Thyroid gland (tissue), 4 donors: ENCODE measurements around the gene COX11. TPM values are rescaled to one million over a fixed set of nuclear protein-coding genes. Genes with fewer than 3 reads are reported as not detected.

Source experiments
- DNase-seq, 2 donors: peaks; one replicate each; pipeline ENCODE4 v3.0.0-alpha.2; 2019
- H3K27ac ChIP-seq, 3 donors: fragments of 200-600 bp; sonication (generic); 1 replicate in 2 of 3; 2 replicates in 1 of 3; pipeline ENCODE4 v1.5.1; 2016 to 2019; ENCODE audit warnings: mild to moderate bottlenecking in 1 of 3, moderate library complexity in 1 of 3
- H3K27me3 ChIP-seq: fragments of 200-600 bp; sonication (generic); one replicate; pipeline ENCODE4 v1.5.1; 2019
- H3K36me3 ChIP-seq, 2 donors: fragments of 200-600 bp; sonication (generic); one replicate each; pipeline ENCODE4 v1.5.1; 2016 to 2019
- H3K4me1 ChIP-seq, 2 donors: fragments of 200-600 bp; sonication (generic); one replicate each; pipeline ENCODE4 v1.5.1; 2017 to 2019
- H3K4me3 ChIP-seq, 3 donors: fragments of 200-600 bp; sonication (generic); replicated peaks in 1 of 3; 1 replicate in 2 of 3; 2 replicates in 1 of 3; pipeline ENCODE4 v1.5.1; 2016; ENCODE audit warnings: mild to moderate bottlenecking in 1 of 3
- H3K9me3 ChIP-seq: fragments of 200-600 bp; sonication (generic); one replicate; pipeline ENCODE4 v1.5.1; 2017
- POLR2A ChIP-seq, 2 donors: fragments of 450-650 bp; IDR thresholded peaks; one replicate each; pipeline ENCODE4 v1.6.1; 2017; ENCODE audit warnings: antibody characterized with exemption in 2 of 2, mild to moderate bottlenecking in 2 of 2, moderate library complexity in 1 of 2
- WGBS, 2 donors: methylation state at CpG; one replicate each; pipeline ENCODE4 v1.1.5; 2017; 5-methylcytosine and 5-hydroxymethylcytosine counted together
- intact Hi-C: fragments of 100-400 bp; cut with DNase I; formaldehyde crosslinking; loops from one replicate; pipeline ENCODE4 v1.15.1; 2023
- total RNA-seq, 4 donors: library from RNA; depleted of rRNA; stranded (reverse); fragments of >200 nt; gene quantifications; one replicate each; pipeline ENCODE4 v1.2.3, GENCODE V29; 2016
- TF ChIP-seq, protein P1 (sequence below), 6 experiments: fragments of 200-600 bp in 3 of 6; fragments of 450-650 bp in 3 of 6; sonication (generic) in 3 of 6; IDR thresholded peaks; one replicate each; pipeline ENCODE4 v1.5.1; 2016 to 2019; ENCODE audit warnings: antibody characterized with exemption in 6 of 6, mild to moderate bottlenecking in 2 of 6, inconsistent platforms in 1 of 6, moderate library complexity in 1 of 6

COX11 gene
- total RNA-seq, 4 donors from 2014 or later: 51.5 to 75.3 (median 66.0) TPM

DNA sequence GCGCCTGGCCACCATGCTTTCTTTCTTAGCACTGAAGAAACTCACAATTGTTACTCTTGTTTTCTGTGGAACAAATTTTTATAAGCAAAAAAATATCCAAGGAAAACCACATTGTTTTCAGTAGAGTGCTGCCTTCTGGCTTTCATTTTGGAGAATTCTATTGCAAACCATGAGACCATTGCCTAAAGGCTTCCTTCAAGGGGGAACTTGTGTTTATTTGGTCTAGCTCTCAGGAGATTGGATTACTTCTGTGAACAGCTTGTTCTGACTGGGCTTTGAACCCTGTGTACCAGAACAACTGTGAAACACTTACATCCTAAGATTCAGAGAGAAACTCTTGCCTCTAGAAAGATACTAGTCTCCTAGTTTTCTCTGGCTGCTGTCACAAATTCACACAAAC is 35.7 kb downstream of the COX11 start:
- H3K27ac ChIP-seq: no peak overlapping the region
- no peaks in the 10 kb centered on the region for H3K9me3 ChIP-seq
- intact Hi-C loops: no loop called here
- TF ChIP-seq, protein P1, sequence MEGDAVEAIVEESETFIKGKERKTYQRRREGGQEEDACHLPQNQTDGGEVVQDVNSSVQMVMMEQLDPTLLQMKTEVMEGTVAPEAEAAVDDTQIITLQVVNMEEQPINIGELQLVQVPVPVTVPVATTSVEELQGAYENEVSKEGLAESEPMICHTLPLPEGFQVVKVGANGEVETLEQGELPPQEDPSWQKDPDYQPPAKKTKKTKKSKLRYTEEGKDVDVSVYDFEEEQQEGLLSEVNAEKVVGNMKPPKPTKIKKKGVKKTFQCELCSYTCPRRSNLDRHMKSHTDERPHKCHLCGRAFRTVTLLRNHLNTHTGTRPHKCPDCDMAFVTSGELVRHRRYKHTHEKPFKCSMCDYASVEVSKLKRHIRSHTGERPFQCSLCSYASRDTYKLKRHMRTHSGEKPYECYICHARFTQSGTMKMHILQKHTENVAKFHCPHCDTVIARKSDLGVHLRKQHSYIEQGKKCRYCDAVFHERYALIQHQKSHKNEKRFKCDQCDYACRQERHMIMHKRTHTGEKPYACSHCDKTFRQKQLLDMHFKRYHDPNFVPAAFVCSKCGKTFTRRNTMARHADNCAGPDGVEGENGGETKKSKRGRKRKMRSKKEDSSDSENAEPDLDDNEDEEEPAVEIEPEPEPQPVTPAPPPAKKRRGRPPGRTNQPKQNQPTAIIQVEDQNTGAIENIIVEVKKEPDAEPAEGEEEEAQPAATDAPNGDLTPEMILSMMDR (IDR thresholded peaks at IDR 0.05): no peak
- no peak for TF ChIP-seq POLR2A (IDR thresholded peaks at IDR 0.05)
- H3K27me3 ChIP-seq: no peaks in the 10 kb centered on the region
- no peak for DNase-seq
- H3K36me3 ChIP-seq: peaks cover 11 to 35% of the 10 kb centered on the region in 2 donors
- WGBS, 2 donors: 93 to 100% methylated on average over 1 of the region's 1 CpG
- no peak overlapping the region for H3K4me3 ChIP-seq
- H3K4me1 ChIP-seq: no peaks in the 10 kb centered on the region

DNA sequence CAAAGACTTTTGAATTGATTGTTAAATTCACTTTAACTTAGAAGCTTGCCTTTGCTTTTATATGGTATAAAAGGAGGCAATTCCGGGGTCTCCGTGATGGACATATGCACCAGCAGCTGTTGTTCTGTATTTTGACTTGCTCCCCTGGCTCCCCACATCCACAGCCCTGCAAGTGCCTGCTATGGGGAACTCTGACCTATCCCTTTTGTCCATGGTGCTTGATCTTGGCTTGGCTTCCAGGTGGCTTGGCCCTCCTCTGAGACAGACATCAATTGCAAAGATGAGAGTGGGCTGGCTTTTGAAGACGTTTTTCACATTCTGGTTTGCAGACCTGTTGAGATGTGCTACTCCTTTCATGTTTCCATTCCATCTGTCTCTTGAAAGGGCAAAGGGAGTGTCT is 40.9 kb downstream of the COX11 start:
- Histone ChIP-seq H3K27ac (no peak overlapping the region), H3K27me3 (no peaks in the 10 kb centered on the region), H3K4me1 (no peaks in the 10 kb centered on the region), H3K4me3 (no peak overlapping the region), H3K36me3 (peaks cover 6 to 11% of the 10 kb centered on the region in 2 donors), H3K9me3 (no peaks in the 10 kb centered on the region)
- 63 to 71% methylated on average over 3 of the region's 3 CpGs for WGBS, 2 donors
- TF ChIP-seq, protein P1 (IDR thresholded peaks at IDR 0.05): no peak
- TF ChIP-seq POLR2A (IDR thresholded peaks at IDR 0.05): no peak
- DNase-seq: no peak
- intact Hi-C loops: no loop called here

DNA sequence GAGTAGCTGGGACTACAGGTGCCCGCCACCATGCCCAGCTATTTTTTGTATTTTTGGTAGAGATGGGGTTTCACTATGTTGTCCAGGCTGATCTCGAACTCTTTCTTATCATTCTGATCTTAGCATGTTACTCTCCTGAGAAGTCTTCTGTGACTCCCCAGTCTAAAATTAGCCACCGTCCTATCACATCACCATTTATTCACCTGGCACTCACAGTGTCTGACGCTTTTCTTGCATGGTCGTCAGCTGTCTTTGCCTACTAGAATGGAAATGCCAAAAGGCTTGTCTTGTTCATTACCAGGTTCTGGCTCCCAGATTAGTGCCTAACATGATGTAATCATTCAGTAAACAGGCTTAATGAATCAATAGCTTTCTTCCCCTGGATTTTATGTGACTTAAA is 44.0 kb downstream of the COX11 start:
- H3K27ac ChIP-seq: no peak overlapping the region
- no peaks in the 10 kb centered on the region for H3K4me1 ChIP-seq
- intact Hi-C loops: no loop called here
- TF ChIP-seq, protein P1 (IDR thresholded peaks at IDR 0.05): no peak
- no peak for TF ChIP-seq POLR2A (IDR thresholded peaks at IDR 0.05)
- no peak for DNase-seq
- 93 to 95% methylated on average over 5 of the region's 5 CpGs for WGBS, 2 donors
- no peak overlapping the region for H3K4me3 ChIP-seq
- no peaks in the 10 kb centered on the region for H3K9me3 ChIP-seq
- peaks cover 0 to 3% of the 10 kb centered on the region in 2 donors for H3K36me3 ChIP-seq
- H3K27me3 ChIP-seq: no peaks in the 10 kb centered on the region

DNA sequence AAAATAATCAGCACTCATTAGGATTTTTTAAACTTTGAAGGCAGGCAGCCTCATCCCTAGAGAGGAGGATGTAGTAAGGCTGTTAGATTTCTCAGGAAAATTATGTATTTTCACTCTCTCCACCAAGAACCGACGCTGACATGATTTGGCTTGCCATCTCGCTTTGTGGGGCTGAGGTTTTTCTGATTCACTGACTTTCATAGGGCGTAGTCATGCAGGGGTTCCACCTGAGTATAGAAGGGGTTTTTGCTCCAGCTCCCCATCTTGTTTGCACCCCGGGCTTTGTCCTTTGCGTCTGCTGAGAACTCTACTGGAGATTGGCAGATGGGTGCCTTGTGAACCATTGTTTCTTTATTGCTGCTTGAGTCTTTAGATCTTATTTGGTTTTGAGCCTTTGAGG is 47.6 kb downstream of the COX11 start:
- Histone ChIP-seq H3K27ac (no peak overlapping the region), H3K4me3 (no peak overlapping the region), H3K9me3 (no peaks in the 10 kb centered on the region), H3K4me1 (no peaks in the 10 kb centered on the region), H3K36me3 (peaks cover 4 to 9% of the 10 kb centered on the region in 2 donors), H3K27me3 (no peaks in the 10 kb centered on the region)
- intact Hi-C loops: no loop called here
- TF ChIP-seq POLR2A (IDR thresholded peaks at IDR 0.05): no peak
- TF ChIP-seq, protein P1 (IDR thresholded peaks at IDR 0.05): no peak
- 85 to 90% methylated on average over 6 of the region's 6 CpGs for WGBS, 2 donors
- no peak for DNase-seq

DNA sequence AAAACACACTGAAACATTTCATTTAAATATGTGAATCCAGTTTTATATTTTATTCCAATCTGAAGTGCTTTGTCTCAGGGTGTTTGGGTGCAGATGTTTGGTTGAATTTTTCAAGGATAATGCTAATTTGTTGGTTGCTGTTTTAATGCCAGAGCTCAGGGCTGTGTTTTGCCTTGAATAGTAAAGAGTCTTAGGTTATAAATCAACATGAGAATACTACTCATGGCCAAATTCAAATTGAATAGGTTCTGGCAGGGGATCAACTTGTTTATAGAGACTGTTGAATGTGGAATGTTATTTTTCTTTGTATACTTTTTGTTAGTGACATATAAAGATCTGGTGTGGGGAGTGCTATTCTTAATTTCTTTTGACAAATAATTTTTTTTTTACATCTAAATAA is 49.0 kb downstream of the COX11 start:
- intact Hi-C loops: no loop called here
- H3K36me3 ChIP-seq: peaks cover 16 to 18% of the 10 kb centered on the region in 2 donors

More for the DNA sequence above, 49.0 kb downstream of the COX11 start:
- no peaks in the 10 kb centered on the region for H3K9me3 ChIP-seq
- no peaks in the 10 kb centered on the region for H3K27me3 ChIP-seq
- no peaks in the 10 kb centered on the region for H3K4me1 ChIP-seq
- no peak for DNase-seq
- TF ChIP-seq, protein P1 (IDR thresholded peaks at IDR 0.05): no peak
- no peak for TF ChIP-seq POLR2A (IDR thresholded peaks at IDR 0.05)
- no peak overlapping the region for H3K27ac ChIP-seq
- H3K4me3 ChIP-seq: no peak overlapping the region
